Subcutaneous abdominal adipose tissue (tissue), 5 donors: ENCODE results near the gene AIFM3.
A peak's percentile ranks its signal among the peaks of the same experiment; 100 is the strongest.

Experiments used
- H3K27ac ChIP-seq: one replicate; pipeline ENCODE4 v1.7.0; 2013; ENCODE audit warnings: low read depth, mild to moderate bottlenecking, inconsistent platforms, low read length, moderate library complexity
- H3K27me3 ChIP-seq, 5 donors: one replicate each; pipeline ENCODE4 v1.7.0; 2013; ENCODE audit warnings: low read length in 5 of 5, inconsistent platforms in 1 of 5; ENCODE audit not compliant: control insufficient read depth in 5 of 5, insufficient read depth in 4 of 5
- H3K36me3 ChIP-seq, 5 donors: one replicate each; pipeline ENCODE4 v1.7.0; 2013; ENCODE audit warnings: low read length in 5 of 5; ENCODE audit not compliant: control insufficient read depth in 5 of 5, insufficient read depth in 5 of 5
- H3K4me1 ChIP-seq, 5 donors: one replicate each; pipeline ENCODE4 v1.7.0; 2013; ENCODE audit warnings: low read length in 5 of 5, mild to moderate bottlenecking in 3 of 5, moderate library complexity in 1 of 5; ENCODE audit not compliant: control insufficient read depth in 5 of 5, insufficient read depth in 5 of 5
- H3K4me3 ChIP-seq, 5 donors: one replicate each; pipeline ENCODE4 v1.7.0; 2013; ENCODE audit warnings: low read length in 5 of 5, low read depth in 1 of 5
- H3K9ac ChIP-seq, 5 donors: one replicate each; pipeline ENCODE4 v1.7.0; 2013; ENCODE audit warnings: low read length in 5 of 5, mild to moderate bottlenecking in 4 of 5, moderate library complexity in 3 of 5
- H3K9me3 ChIP-seq, 5 donors: one replicate each; pipeline ENCODE4 v1.7.0; 2013; ENCODE audit warnings: low read length in 5 of 5; ENCODE audit not compliant: control insufficient read depth in 5 of 5
- donor health status: healthy.
- donor health status: healthy.
- donor health status: healthy.
- donor health status: healthy.
- donor health status: healthy.

The AIFM3 gene

GRCh38 chr22:20980938-20981722 lies 14.1 kb downstream of the AIFM3 start:
- Histone ChIP-seq H3K27ac (peak overlapping the region; percentile 84), H3K9ac (peak overlapping the region; percentile 78 to 100 (median 97))

GRCh38 chr22:20981787-20982562 lies 14.9 kb downstream of the AIFM3 start, which contains the start of gene LZTR1:
Gene LZTR1, plus strand, starts transcription at chr22:20982297. Its CDS starts 75 bp downstream, at chr22:20982372.
- Histone ChIP-seq H3K4me3 (peak within 1 kb of the TSS; percentile 87 to 95 (median 93)), H3K9ac (peak within 1 kb of the TSS; percentile 78 to 100 (median 97)), H3K36me3 (peaks cover 0 to 26% (median 15%) of the 10 kb centered on the region in 5 donors), H3K9me3 (peaks cover 0 to 12% (median 10%) of the 10 kb centered on the region in 5 donors), H3K27me3 (peaks cover 0 to 11% (median 3%) of the 10 kb centered on the region in 5 donors), H3K4me1 (peaks cover 17 to 41% (median 36%) of the 10 kb centered on the region in 5 donors), H3K27ac (peak within 1 kb of the TSS; percentile 84)

More at GRCh38 chr22:20980938-20981722, 14.1 kb downstream of the AIFM3 start:
- Histone ChIP-seq H3K27me3 (peaks cover 0 to 14% (median 3%) of the 10 kb centered on the region in 5 donors), H3K36me3 (peaks cover 0 to 21% (median 10%) of the 10 kb centered on the region in 5 donors), H3K9me3 (peaks cover 0 to 12% (median 10%) of the 10 kb centered on the region in 5 donors), H3K4me1 (peaks cover 17 to 41% (median 36%) of the 10 kb centered on the region in 5 donors), H3K4me3 (peak overlapping the region; percentile 84 to 95 (median 89))

GRCh38 chr22:20982563-20982882 lies 15.5 kb downstream of the AIFM3 start:
- Histone ChIP-seq H3K4me3 (peak overlapping the region; percentile 87 to 95 (median 93)), H3K27ac (peak overlapping the region; percentile 84), H3K9ac (peak overlapping the region; percentile 78 to 100 (median 97)), H3K9me3 (peaks cover 0 to 12% (median 10%) of the 10 kb centered on the region in 5 donors), H3K4me1 (peaks cover 17 to 41% (median 36%) of the 10 kb centered on the region in 5 donors), H3K27me3 (peaks cover 0 to 11% (median 3%) of the 10 kb centered on the region in 5 donors), H3K36me3 (peaks cover 0 to 32% (median 18%) of the 10 kb centered on the region in 5 donors)

- Histone ChIP-seq H3K4me1 (peaks cover 17 to 41% (median 36%) of the 10 kb centered on the region in 5 donors), H3K9ac (peak overlapping the region; percentile 78 to 100 (median 97)), H3K27me3 (peaks cover 0 to 11% (median 3%) of the 10 kb centered on the region in 5 donors), H3K4me3 (peak overlapping the region; percentile 87 to 95 (median 93)), H3K36me3 (peaks cover 0 to 39% (median 25%) of the 10 kb centered on the region in 5 donors), H3K27ac (peak overlapping the region; percentile 84), H3K9me3 (peaks cover 0 to 9% (median 9%) of the 10 kb centered on the region in 5 donors)
These were observed 16.2 kb downstream of the AIFM3 start for GRCh38 chr22:20983081-20983771.

- Histone ChIP-seq H3K9me3 (no peaks in the 10 kb centered on the region), H3K27me3 (no peaks in the 10 kb centered on the region), H3K9ac (peak overlapping the region in 1 of 5 donors; percentile 7), H3K36me3 (peaks cover 0 to 57% (median 37%) of the 10 kb centered on the region in 5 donors), H3K27ac (no peak overlapping the region), H3K4me3 (no peak overlapping the region), H3K4me1 (peaks cover 10 to 31% (median 27%) of the 10 kb centered on the region in 5 donors)
These were observed 18.7 kb downstream of the AIFM3 start for GRCh38 chr22:20985720-20986119.

- Histone ChIP-seq H3K4me1 (peaks cover 8 to 25% (median 21%) of the 10 kb centered on the region in 5 donors), H3K4me3 (no peak overlapping the region), H3K9me3 (no peaks in the 10 kb centered on the region), H3K9ac (no peak overlapping the region), H3K27ac (no peak overlapping the region), H3K27me3 (no peaks in the 10 kb centered on the region), H3K36me3 (peaks cover 0 to 63% (median 43%) of the 10 kb centered on the region in 5 donors)
These were observed 19.3 kb downstream of the AIFM3 start for GRCh38 chr22:20986365-20986764.

GRCh38 chr22:20987375-20987774 lies 20.3 kb downstream of the AIFM3 start:
- no peak overlapping the region for H3K27ac ChIP-seq
- H3K27me3 ChIP-seq, result no peaks in the 10 kb centered on the region
- peaks cover 6 to 17% (median 15%) of the 10 kb centered on the region in 5 donors for H3K4me1 ChIP-seq
- H3K4me3 ChIP-seq, result no peak overlapping the region
- H3K9ac ChIP-seq, result no peak overlapping the region
- H3K9me3 ChIP-seq, result no peaks in the 10 kb centered on the region
- H3K36me3 ChIP-seq, result peaks cover 0 to 73% (median 53%) of the 10 kb centered on the region in 5 donors

- Histone ChIP-seq H3K4me3 (no peak overlapping the region), H3K27me3 (no peaks in the 10 kb centered on the region), H3K9me3 (no peaks in the 10 kb centered on the region), H3K9ac (peak overlapping the region in 1 of 5 donors; percentile 13), H3K36me3 (peaks cover 0 to 86% (median 67%) of the 10 kb centered on the region in 5 donors), H3K4me1 (peaks cover 0 to 3% (median 1%) of the 10 kb centered on the region in 5 donors), H3K27ac (no peak overlapping the region)
These were observed 21.7 kb downstream of the AIFM3 start for GRCh38 chr22:20988573-20989322.
